SH-SY5Y (cell line): ENCODE data around the gene TMEM201.

Source experiments
- GATA2 ChIP-seq: IDR thresholded peaks from 2 replicates; pipeline ENCODE4 v1.6.1; 2011; ENCODE audit warnings: mild to moderate bottlenecking, low read depth, low read length
- GATA3 ChIP-seq: IDR thresholded peaks from 2 replicates; pipeline ENCODE4 v1.6.1; 2011; ENCODE audit warnings: low read depth, mild to moderate bottlenecking, low read length, moderate library complexity

DNA sequence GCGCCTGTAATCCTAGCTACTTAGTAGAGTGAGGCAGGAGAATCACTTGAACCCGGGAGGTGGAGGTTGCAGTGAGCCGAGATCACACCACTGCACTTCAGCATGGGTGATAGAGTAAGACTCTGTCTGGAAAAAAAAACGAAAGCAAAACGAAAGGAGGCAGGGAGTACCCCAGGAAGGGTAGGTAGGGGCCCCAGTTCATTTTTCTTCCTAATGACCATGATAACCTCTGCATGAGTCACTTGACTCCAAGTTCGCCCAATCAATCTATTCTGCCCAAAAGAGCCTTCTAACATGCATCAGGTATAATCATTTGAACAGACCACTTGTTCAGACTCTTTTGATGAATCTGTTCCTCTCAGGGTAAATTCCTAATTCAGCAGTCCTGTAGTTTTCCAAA is 13.2 kb upstream of the TMEM201 start:
- TF ChIP-seq GATA3 (no peak), GATA2 (no peak)
